GM15510 (cell line): Measurements from ENCODE around the gene ERC2.

Source experiments
- POLR2A ChIP-seq: IDR thresholded peaks from 3 replicates; pipeline ENCODE4 v1.6.1; 2011; ENCODE audit warnings: borderline replicate concordance; ENCODE audit not compliant: insufficient read length; ENCODE audit errors: extremely low read depth

Gene ERC2

DNA sequence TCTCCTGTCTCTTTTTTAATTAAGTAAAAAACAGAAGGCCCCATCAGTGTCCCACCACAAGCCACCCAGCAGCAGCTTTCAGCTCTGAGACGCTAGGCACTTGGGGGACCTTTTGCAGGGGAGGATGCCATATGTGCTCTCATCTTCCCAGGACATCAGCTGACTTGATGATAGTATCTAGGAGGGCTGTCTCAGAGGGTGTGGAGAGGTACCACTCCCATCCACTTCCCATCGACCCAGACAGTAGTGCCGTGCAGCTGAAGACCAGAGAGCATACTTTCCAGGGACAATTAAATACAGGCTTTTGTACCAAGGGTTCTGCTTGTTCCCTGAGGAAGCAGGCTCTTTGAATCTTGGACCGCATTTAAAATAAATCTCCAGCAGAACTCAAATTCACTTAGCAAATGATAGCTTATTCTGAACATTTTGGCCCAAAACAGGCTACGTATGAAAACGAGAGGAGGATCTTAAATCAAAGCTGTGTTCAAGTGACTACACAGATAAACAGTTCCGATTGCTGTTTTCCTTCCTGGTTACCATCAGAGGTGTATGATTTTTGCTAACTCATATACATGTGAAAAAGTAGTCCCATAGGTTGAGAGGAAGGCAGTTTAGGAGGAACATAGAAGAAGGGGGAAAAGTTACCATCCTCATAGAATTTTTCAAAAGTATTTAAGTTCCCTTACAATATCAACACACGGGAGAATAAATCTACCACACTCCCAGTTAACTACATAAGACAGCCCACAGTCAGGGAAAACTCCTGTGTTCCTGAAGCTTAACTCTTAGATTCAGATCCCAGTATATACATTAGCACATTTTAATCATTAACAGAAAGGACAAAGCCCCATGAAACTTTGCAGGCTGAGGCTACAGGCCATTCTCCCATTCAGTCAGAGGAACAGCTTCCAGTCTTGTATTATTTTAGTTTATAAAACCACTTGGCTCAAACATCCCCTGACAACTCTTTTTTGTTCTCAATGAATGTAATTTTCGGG is 990.7 kb downstream of the ERC2 start:
- no peak for TF ChIP-seq POLR2A

DNA sequence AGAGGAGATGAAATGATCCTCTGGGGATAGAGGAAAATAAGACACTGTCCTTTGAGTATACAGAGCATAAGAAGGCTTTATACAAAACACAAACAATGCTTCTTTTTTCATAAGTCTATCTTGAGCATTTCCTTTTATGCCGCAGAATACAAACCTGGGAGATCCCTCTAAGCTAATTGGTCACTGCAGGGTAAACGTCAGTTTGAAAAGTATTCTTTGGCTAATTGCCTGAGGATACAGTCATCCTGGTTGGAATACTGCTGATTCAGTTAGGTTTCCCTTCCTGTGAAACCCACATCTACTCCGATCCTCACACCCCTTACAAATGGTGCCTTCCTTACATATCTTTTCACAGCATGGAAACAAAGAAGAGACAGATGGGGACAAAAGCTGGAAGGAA is 991.8 kb downstream of the ERC2 start:
- no peak for TF ChIP-seq POLR2A

DNA sequence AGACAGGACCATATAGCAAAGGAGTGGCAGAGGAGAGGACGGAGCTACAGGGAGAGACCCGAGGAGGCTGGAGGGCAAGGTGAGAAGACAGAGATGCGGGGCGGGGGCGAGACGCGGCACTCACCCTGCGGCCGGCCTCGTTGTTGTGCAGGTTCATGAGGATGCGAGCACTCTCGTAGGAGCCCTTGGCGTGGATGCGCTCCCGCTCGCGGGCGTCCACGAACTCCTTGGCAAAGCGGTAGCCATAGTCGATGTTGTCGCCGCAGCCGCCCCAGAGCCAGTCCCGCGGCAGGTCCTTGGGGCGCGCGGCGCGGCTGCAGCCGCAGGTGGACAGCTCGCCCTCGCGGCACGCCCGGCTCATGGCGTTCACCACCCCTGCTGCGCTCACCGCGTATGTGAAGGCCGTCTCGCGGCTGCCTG is 994.0 kb downstream of the ERC2 start:
- no peak for TF ChIP-seq POLR2A

DNA sequence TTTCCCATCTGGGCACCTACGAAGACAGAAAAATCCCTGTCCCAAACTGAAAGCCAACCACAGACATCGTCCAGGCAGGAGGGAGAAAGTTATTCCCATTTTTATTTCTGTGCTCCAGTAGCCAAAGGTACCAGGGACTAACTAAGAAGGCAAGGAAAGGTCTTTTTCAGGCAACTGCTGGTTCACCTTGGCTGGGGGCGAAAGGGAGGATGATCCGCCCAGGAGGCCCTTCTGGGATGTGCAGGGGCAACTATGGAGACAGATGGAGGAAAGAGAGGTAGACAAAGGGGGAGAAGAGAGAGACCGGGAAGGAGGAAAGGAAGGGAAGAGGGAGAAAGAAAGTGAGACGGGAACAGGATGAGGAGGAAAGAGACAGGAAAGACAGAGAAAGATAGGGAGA is 994.5 kb downstream of the ERC2 start:
- no peak for TF ChIP-seq POLR2A

DNA sequence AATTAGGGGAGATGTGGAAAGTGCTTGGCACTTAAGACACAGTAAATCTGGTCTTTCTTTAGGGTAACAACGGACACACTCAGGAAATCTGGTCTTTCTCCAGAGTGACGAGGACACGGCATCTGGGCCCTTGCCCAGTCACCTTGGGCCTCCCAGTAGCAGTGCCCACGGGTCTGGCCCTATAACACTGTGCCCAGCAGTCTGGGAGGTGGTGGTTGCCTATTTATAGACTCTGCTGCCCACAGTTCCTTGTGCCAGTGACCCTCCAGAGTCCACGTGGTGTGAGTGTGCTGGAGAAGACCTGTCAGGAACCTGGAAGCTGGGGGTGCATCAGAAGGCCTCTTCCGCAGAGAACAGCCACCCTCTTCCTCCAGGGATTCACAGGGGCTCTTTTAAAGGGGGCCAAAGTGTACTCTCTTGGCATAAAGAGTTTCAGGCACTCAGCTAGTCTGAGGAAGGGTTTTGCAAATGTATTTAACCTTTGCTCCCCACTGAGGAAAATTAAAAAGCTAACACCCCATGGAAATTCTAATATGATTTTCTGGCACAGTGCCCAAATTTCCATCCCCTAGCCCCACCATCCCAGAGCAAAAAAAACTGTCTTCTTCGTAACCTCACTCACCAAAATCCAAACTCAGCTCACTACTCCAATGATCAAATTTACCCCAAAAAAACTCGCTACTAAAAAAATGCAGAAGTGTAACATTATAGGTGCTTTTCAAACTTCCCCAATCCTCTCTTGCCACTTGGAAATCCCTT is 996.6 kb downstream of the ERC2 start:
- TF ChIP-seq POLR2A: no peak

DNA sequence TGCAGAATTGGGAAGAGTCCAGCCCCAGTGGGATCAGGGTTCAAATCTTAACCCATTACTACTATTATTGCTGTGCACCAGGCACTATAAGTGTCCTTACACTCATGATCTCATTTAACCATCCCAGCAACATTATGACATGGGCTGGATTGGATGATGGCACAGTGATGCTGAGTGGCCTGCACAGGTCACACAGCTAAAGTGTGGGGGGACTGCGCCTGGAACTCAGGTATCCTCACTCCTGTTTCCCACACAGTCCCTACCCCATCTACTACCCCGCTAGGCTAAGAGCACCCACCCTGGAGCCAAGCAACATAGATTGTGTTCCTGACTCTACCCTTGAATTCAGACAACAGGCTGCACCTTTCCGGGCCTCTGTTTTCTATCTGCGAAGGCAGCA is 997.2 kb downstream of the ERC2 start:
- TF ChIP-seq POLR2A: no peak

DNA sequence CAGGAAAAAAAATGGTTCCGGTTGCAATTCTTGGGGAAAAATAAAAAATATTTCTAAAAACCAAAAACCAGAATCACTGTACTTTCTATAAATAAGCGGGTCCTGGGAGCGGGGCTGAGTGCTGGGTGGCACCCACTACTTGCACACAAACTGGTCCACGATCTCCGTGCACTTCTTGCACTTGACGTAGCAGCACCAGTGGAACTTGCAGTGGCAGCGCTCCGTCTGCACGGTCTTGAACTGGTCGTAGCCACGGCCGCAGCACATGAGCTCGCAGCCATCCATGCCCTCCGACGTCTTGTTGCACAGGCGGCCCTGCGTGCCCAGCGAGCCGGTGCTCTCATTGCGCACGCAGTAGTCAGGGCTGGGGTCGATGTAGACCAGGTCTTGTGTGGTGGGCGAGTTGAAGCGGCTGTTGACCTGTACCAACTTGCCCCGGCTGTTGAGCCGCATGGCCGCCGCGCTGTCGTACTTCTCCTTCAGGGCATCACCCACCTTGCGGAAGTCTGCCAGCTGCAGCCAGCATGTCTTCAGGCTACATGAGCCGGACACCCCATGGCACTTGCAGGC is 998.2 kb downstream of the ERC2 start:
- TF ChIP-seq POLR2A: no peak

DNA sequence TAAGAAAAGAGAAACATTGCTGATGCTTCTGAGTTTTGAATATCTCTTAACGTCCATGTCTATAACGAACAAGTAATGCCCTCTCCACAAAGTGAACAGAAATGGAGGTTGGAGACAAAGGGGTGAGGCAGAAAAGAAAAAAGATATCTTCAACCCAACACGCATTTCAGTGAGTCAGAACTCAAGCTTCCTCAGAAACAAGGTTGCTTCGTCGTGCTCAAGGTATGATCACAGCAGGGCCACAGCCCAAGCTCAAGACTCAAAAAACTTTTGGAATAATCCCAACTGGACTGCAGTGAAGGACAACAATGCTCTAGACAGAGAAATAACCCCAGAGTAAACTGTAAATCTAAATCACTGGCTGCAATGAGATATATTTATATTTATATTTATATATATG is 1000.0 kb downstream of the ERC2 start:
- TF ChIP-seq POLR2A: no peak

DNA sequence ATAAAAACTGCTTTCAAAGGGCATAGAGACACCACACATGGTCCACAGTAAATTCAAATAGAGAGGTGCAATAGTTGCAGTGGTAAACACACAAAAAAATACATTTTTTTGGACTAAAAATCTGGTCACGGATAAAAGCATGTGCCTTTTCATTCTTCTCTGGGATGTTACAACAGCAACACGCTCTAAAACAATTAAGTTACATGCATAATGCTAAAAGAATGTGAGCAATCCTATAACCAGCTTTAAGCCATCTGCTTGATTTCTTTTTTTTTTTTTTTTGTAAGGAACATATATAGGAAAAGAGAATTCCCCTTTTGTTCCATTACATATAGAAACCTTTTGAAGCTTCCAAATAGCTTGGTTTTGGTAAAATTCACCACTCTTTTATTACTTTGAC is 1001.2 kb downstream of the ERC2 start:
- TF ChIP-seq POLR2A: no peak

DNA sequence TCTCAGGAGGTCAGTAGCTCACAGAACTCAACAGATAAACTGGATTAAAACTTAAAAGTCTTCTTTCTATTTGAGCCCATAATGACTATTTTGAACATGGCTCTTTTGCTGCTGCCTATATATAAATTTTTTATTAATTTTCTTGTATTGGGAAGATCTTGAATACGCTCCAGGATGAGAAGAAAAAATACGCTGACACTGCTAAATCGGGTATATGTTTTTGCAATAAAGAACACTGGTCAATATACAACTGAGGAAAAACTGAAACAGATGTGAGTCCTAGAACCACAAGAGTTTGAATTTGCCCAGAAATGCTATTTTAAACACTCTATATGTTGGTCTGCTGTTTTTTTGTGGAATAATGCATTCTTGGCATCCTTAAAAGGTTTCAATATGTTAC is 1001.7 kb downstream of the ERC2 start:
- TF ChIP-seq POLR2A: no peak

DNA sequence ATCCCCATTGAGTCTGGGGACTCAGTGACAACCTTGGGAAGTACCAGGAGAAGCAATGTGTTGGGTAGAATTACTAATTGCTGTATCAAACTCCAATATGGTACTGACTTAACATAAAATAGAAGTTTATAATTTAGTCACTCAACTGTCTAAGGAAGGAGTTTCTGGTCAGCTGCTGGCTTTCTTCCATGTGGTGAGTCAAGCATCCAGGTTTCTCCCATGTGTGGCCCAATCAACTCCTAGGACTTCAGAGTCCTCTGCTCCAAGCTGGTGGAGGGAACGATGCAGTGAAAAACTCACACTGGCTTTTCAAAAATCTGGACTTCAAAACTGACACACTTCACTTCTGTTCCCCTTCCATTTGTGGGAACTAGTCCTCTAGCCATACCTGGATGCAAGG is 1006.4 kb downstream of the ERC2 start:
- TF ChIP-seq POLR2A: no peak

DNA sequence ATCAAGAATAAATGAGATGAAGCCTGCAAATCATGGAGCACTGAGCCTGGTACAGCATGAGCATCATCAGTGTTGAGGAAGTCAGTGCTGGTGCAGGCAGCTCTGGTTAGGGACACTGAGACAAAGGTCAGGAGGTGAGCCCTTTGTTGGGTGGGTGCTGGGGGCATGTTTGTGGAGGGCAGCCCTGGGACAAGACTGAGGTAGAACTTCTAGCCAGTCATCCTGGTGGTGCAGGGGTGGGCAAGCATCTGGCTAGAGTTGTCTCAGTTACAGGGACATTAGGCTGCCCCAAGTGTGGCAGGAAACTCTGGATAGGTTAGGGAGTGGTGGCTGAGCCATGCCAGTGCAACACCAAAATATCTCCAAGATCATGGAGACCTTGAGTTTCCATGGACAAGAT is 1008.4 kb downstream of the ERC2 start:
- no peak for TF ChIP-seq POLR2A
